ENCODE data around the gene ARHGAP18.
"Not testable (repeated sequence)": the region's sequence is repeated elsewhere in the genome, so short reads cannot be mapped to it uniquely, and the experiment has no call there.

The ARHGAP18 gene

DNA sequence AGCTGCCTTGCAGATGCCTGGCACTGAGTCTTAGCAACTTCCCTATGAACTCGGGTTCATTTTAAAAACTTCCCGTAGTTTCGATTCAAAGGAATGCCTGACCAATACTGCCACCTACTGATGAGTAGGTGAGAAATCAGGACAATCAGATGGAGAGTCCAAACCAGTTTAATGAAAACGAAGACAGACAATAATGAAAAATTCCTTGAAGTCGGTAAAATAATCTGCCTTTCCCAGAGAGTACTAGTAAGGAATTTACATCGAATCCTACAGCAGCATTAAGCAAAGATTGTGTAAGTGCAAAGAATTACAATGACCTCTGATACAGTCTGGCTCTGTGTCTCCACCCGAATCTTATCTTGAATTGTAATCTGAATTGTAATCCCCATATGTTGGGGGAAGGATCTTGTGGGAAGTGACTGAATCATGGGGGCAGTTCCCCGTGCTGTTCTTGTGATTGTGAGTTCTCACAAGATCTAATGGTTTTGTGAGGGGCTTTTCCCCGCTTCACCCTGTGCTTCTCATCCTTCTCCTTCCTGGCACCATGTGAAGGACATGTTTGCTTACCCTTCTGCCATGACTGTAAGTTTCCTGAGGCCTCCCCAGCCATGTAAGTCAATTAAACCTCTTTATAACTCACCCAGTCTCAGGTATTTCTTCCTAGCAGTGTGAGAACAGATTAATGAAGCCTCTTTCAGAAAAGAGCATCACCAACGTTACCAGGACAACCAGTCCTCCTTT is 134.4 kb downstream of the ARHGAP18 start:
- DNase-seq (ENCODE audit: low spot score) = peak; percentile 51

DNA sequence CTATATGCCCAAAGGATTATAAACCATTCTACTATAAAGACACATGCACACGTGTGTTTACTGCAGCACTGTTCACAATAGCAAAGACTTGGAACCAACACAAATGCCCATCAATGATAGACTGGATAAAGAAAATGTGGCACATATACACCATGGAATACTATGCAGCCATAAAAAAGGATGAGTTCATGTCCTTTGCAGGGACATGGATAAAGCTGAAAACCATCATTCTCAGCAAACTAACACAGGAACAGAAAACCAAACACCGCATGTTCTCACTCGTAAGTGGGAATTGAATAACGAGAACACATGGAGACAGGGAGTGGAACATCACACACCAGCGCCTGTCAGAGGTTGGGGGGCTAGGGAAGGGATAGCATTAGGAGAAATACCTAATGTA is 135.4 kb downstream of the ARHGAP18 start:
- not testable (repeated sequence) for DNase-seq (ENCODE audit: low spot score)

- not testable (repeated sequence) for DNase-seq (ENCODE audit: low spot score)
These were observed 139.0 kb downstream of the ARHGAP18 start for GRCh38 chr6:129570929-129571328.

DNA sequence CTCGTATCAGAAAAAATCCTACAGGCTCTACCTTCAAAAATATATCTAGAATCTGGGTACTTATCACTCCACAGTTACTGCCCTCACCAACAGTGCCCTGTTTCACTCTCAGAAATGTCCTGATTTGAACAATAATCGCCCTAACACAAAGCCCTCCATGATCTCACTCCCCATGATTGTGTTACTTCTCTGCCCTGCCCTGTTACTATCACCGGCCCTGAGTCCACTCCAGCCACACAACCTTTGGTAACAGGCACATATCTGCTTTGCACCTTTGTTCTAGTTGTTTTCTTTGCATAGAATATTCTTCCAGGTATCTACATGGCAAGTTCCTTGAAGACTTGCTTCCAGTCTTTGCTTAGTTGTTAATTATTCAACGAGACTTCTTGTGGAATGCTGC is 142.0 kb downstream of the ARHGAP18 start:
- DNase-seq (ENCODE audit: low spot score) = no peak

DNA sequence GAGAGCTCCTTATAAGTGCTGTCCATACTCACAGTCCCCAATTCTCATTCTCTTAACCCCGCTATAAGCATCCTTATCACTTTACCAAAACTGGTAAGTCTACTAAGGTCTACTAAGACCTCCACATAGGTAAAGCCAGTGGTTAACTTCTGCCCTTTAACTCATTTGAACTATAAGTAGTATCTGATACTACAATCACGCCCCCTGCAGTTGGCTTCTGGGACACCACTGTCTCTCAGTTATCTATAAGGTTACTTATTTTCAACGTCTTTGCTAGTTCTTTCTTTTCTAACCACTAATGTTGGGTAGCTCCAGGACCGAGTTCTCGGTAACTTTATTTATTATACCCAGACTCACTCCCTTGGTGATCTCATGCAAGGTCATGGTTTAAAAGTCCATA is 142.6 kb downstream of the ARHGAP18 start:
- DNase-seq (ENCODE audit: low spot score) = peak; percentile 30

- DNase-seq (ENCODE audit: low spot score) = no peak
These were observed 144.2 kb downstream of the ARHGAP18 start for GRCh38 chr6:129565811-129566210.

DNA sequence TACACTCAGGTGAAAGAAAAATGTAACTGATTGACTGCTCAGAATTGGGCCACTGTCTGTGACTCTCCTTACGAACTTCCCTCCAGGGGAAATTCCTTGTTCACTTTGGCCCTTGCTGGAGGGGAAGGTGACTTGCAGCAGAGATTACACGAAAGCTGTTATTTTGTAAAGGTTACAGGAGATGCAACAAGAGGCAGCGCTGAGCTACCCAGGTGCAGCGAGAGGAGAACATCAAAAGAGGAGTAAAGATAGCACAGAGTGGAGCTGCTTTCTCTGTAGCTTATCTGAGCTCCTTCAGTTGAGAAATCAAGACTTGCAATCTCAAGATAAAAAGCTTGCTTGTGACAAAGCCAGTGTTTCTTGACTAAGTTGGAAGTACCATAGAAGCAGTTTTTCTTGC is 144.6 kb downstream of the ARHGAP18 start:
- DNase-seq (ENCODE audit: low spot score) = no peak

- DNase-seq (ENCODE audit: low spot score) = no peak
These were observed 151.7 kb downstream of the ARHGAP18 start for GRCh38 chr6:129558248-129558647.

DNA sequence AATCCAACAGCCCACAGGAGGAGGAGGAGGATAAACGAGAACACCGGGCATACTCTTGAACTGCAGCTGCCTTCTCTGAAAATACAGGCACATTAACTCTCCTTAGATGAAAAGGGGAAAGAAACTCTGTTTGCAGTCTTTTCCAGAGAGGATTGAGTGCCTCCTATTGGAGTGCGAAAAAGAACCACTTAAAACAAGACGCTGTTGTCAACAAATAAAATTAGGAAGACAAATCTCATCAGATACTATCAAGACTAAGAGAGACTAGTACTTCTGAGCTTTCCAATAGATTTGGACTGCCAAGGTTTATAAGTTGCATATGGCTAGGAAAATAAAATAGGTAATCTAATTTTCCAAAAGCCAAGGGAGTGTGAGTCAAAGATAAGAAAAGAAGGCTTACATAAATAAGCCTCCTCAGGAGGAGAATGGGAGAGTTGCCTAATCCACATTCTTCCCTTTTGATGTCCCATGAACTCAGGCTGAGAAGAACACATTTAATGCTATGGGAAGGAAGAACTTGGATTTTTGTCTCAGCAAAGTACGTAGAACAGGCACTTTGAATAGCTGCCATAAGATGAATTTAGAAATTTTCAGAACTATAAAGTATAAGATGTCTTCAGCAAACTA is 154.7 kb downstream of the ARHGAP18 start:
- DNase-seq (ENCODE audit: low spot score) = no peak

DNA sequence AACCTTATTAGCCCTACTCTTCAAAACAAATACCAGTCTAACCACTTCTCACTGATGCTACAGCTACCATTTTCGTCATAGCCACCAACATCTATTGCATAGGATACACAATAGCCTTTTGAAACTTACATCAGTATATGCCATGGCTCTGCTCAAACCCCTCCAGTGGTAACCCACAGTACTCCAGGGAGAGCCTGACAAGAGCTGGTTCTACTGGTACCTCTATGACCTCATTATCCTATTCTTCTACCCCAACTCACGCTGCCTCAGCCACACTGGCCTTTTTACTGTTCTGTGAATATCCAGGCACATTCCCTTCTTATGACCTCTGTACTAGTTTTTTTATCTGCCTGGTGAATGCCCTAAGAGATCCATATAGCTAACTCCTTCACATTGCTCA is 157.6 kb downstream of the ARHGAP18 start:
- DNase-seq (ENCODE audit: low spot score) = no peak

- DNase-seq (ENCODE audit: low spot score) = no peak
These were observed 158.5 kb downstream of the ARHGAP18 start for GRCh38 chr6:129551486-129551885.

DNA sequence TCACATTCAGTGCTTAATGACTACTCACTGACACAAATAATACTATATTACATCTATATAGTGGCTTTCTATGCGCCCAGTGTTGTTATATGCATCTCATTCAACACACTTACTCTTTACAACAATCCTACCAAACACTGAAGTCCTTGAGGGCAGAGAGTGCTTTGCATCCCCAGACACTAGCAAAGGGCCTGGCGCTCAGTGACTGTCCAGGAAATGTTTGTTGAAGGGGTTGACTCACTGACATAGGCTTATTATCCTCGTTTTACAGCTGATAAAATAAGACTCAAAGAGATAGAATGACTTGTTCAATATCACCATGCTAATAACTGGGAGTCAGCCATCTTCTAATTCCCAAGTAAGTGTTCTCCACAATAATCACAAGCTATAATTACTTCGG is 163.3 kb downstream of the ARHGAP18 start:
- DNase-seq (ENCODE audit: low spot score) = no peak

DNA sequence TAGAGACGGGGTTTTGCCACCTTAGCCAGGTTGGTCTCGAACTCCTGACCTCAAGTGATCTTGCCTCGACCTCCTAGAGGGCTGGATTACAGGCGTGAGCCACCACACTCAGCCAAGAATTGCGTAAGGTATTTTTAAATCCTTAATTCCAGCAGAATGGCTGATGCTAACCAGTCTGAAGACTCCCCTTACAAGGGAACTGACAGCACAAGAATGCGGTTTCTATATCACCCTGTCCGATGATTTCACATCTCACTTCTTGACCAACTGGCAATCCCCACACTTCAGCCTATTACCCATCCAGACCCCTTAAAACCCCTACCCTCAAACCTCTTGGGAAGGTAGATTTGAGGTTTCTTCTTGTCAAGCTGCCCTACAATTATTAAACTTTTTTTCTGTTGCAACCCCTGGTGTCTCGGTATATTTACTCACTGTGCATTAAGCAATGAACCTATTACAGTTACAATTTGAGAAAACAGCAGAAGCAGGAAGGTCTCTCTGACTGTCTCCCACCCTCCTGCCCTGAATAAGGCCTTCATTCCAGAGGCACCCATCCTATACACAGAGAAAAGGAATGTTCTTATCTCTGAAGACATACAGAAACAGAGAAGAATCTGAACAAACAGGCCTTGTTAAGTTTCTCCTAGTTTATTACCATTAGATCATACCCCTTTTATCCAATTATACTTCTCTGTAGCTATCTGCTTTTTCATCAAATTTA is 164.9 kb downstream of the ARHGAP18 start:
- no peak for DNase-seq (ENCODE audit: low spot score)

DNA sequence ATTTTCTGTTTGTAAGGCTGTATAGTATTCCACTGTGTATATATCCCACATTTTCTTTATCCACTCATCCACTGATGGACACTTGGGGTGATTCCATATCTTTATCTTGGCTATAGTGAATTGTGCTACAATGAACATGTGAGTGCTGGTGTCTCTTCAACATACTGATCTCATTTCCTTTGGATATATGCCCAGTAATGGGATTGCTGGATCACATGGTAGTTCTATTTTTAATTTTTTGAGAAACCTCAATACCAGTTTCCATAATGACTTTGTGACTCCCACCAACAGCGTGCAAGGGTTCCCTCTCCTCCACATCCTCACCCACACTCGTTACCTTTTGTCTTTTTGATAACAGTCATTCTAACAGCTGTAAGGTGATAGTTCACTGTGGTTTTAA is 166.0 kb downstream of the ARHGAP18 start:
- no peak for DNase-seq (ENCODE audit: low spot score)

DNA sequence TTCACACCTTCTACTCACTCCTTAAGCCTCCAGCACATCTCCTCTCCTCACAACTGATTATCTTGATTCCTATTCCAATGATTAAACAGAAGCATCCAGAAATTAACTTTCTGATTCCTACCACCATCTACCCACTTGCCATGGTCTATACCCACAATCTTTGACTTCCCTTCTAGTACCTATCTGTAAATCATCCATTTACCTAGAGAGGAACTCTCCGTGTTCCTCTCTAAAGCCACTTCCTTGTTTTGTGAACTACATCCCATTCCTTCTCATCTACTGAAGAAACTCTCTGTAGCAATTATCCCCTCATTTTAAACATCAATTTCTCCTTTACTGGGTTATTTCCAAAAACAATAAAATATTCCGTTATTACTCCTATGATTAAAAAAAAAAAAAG is 167.3 kb downstream of the ARHGAP18 start:
- DNase-seq (ENCODE audit: low spot score) = no peak

DNA sequence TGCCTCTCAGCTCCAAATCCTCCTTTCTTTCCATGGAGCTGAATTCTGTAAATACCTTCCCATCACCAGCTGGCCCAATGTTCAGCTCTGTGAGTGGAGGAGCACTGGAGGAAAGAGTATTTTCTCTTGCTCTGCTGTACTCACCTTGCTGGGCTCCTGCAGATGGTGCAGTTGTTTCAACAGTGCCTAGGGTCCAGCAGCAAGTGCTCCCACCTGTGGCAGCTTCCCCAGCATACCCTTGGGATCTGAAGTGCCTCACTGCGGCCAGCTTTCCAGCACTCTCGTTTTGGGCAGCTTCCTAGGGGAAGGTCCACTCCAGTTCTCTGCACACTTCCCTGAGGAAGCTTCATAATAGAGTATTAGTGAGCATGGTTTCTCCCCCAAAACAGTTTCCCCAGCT is 170.9 kb downstream of the ARHGAP18 start:
- DNase-seq (ENCODE audit: low spot score) = no peak

DNA sequence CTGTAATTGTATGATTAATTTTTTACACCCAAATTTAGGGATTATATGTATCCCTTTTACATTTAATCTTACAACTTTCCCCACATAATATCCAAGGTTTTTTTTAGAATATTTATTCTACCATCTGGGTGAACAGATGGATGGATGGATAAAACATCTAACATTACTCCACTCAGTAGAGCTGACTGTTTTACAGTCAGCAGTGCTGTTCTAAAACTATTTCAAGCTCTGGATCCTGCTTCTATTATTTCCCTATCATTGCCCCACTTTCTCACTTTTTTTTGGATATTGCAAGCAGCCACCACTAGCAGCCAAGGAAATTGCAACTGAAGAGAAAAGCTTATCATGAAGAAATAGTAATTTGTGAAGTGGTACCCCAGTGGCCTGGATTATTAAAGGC is 173.7 kb downstream of the ARHGAP18 start:
- no peak for DNase-seq (ENCODE audit: low spot score)

DNA sequence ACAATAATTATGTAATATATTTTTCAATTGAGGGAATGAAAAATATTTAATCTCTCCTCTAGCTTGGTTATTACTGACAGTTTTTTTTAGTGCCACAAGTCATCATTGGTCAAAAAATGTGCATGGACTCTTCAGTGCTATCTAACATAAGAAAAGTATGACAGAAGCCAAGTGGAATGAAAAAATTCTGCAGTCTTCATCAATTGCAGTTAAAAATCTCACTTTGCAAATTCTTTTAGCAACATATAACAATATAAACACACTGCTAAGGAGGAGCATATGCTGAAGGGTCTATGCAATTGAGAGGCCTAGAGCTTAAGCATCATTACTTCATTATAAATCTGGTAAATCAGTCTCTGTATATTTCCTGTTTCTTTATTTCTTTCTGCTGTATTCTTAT is 175.1 kb downstream of the ARHGAP18 start:
- no peak for DNase-seq (ENCODE audit: low spot score)
